HCT116 (cell line): Measurements from ENCODE around the gene PAX7.

Experiments
- CBX3 ChIP-seq: IDR thresholded peaks from 2 replicates; pipeline ENCODE4 v1.6.1; 2012; ENCODE audit warnings: low read depth
- CTCF ChIP-seq, 3 experiments: fragments of 200-600 bp in 1 of 3; sonication (generic) in 1 of 3; IDR thresholded peaks in 2 of 3; conservative IDR thresholded peaks in 1 of 3; 2 replicates each; pipeline ENCODE4 v1.5.1; 2012 to 2017; ENCODE audit warnings: low read depth in 2 of 3, low read length in 2 of 3, antibody characterized with exemption in 1 of 3, borderline replicate concordance in 1 of 3, control low read depth in 1 of 3, mild to moderate bottlenecking in 1 of 3, mixed read lengths in 1 of 3, mixed run types in 1 of 3, moderate library complexity in 1 of 3; ENCODE audit not compliant: insufficient read depth in 1 of 3
- EGR1 ChIP-seq: IDR thresholded peaks from 2 replicates; pipeline ENCODE4 v1.6.1; 2012; ENCODE audit warnings: low read depth
- ELF1 ChIP-seq: IDR thresholded peaks from 2 replicates; pipeline ENCODE4 v1.6.1; 2012; ENCODE audit warnings: low read depth, borderline replicate concordance
- EZH2 ChIP-seq: fragments of 200-600 bp; sonication (generic); IDR thresholded peaks from 2 replicates; pipeline ENCODE4 v1.6.1; 2017; ENCODE audit warnings: antibody characterized with exemption, mixed run types
- POLR2A ChIP-seq: IDR thresholded peaks from 2 replicates; pipeline ENCODE4 v1.7.0; 2011; ENCODE audit warnings: borderline replicate concordance; ENCODE audit not compliant: insufficient read depth, insufficient read length; ENCODE audit errors: extremely low read depth
- POLR2AphosphoS5 ChIP-seq: IDR thresholded peaks from 2 replicates; pipeline ENCODE4 v1.6.1; 2011; ENCODE audit warnings: mild to moderate bottlenecking, low read depth, low read length, moderate library complexity
- SIN3A ChIP-seq: IDR thresholded peaks from 2 replicates; pipeline ENCODE4 v1.6.1; 2012; ENCODE audit warnings: low read depth
- YY1 ChIP-seq: IDR thresholded peaks from 2 replicates; pipeline ENCODE4 v1.6.1; 2011; ENCODE audit warnings: low read length, low read depth, moderate library complexity, mild to moderate bottlenecking; ENCODE audit not compliant: insufficient replicate concordance; ENCODE audit errors: extremely low read depth

- TF ChIP-seq POLR2A (no peak), YY1 (no peak), POLR2AphosphoS5 (no peak), CTCF (IDR thresholded peaks at IDR 0.05 in 2 of 3, conservative IDR thresholded peaks at IDR 0.05 in 1 of 3; ENCODE audit: borderline replicate concordance in 1 of 3, insufficient read depth in 1 of 3, low read depth in 2 of 3, low read length in 2 of 3) (no peak), EGR1 (no peak), EZH2 (no peak), ELF1 (no peak), CBX3 (no peak), SIN3A (no peak)
Observed at GRCh38 chr1:18651713-18652112, 21.1 kb downstream of the PAX7 start.
